Stimulated activated CD8-positive, alpha-beta memory T cell treated with anti-CD3 and anti-CD28 coated beads, Interleukin-15, amount 100 ng/mL, for 1 hour (primary cell): Measurements from ENCODE around the gene MYO18A.

ENCODE experiments used
- DNase-seq: peaks from one replicate; pipeline ENCODE4 v3.0.0-alpha.2; 2020; ENCODE audit warnings: low read depth

MYO18A gene

GRCh38 chr17:29049541-29050145 is 130.6 kb downstream of the MYO18A start:
- no peak for DNase-seq

GRCh38 chr17:29048440-29049368 is 131.5 kb downstream of the MYO18A start:
- DNase-seq, result no peak

GRCh38 chr17:29046473-29046839 is 133.7 kb downstream of the MYO18A start:
- DNase-seq, result no peak

- no peak for DNase-seq
These were observed 134.3 kb downstream of the MYO18A start for GRCh38 chr17:29045734-29046472.

- no peak for DNase-seq
These were observed 135.2 kb downstream of the MYO18A start for GRCh38 chr17:29045026-29045425.

GRCh38 chr17:29043539-29044145 is 136.6 kb downstream of the MYO18A start:
- no peak for DNase-seq

- DNase-seq, result no peak
These were observed 137.3 kb downstream of the MYO18A start, which contains the start of gene PIPOX for GRCh38 chr17:29042679-29043538. Gene PIPOX (plus strand): TSS chr17:29043141. CDS start chr17:29043226, 85 bp downstream.

- no peak for DNase-seq
These were observed 138.0 kb downstream of the MYO18A start for GRCh38 chr17:29042026-29042678.

- no peak for DNase-seq
These were observed 138.6 kb downstream of the MYO18A start for GRCh38 chr17:29041571-29041970.

- DNase-seq, result no peak
These were observed 139.1 kb downstream of the MYO18A start for GRCh38 chr17:29041091-29041490.

GRCh38 chr17:29039764-29040598 is 140.2 kb downstream of the MYO18A start:
- DNase-seq, result no peak

GRCh38 chr17:29038085-29038795 is 142.0 kb downstream of the MYO18A start:
- no peak for DNase-seq

- no peak for DNase-seq
These were observed 142.5 kb downstream of the MYO18A start for GRCh38 chr17:29037739-29038084.

GRCh38 chr17:29036584-29036983 is 143.6 kb downstream of the MYO18A start:
- DNase-seq, result no peak

GRCh38 chr17:29034510-29034909 is 145.7 kb downstream of the MYO18A start:
- DNase-seq, result no peak

GRCh38 chr17:29032857-29033197 is 147.4 kb downstream of the MYO18A start:
- no peak for DNase-seq

- no peak for DNase-seq
These were observed 148.0 kb downstream of the MYO18A start for GRCh38 chr17:29032013-29032856.

GRCh38 chr17:29031488-29031887 is 148.7 kb downstream of the MYO18A start:
- DNase-seq, result no peak
